ENCODE data around the gene SLC24A3.

GRCh38 chr20:19492116-19492515 lies 279.7 kb downstream of the SLC24A3 start:
- TF ChIP-seq, protein P1, sequence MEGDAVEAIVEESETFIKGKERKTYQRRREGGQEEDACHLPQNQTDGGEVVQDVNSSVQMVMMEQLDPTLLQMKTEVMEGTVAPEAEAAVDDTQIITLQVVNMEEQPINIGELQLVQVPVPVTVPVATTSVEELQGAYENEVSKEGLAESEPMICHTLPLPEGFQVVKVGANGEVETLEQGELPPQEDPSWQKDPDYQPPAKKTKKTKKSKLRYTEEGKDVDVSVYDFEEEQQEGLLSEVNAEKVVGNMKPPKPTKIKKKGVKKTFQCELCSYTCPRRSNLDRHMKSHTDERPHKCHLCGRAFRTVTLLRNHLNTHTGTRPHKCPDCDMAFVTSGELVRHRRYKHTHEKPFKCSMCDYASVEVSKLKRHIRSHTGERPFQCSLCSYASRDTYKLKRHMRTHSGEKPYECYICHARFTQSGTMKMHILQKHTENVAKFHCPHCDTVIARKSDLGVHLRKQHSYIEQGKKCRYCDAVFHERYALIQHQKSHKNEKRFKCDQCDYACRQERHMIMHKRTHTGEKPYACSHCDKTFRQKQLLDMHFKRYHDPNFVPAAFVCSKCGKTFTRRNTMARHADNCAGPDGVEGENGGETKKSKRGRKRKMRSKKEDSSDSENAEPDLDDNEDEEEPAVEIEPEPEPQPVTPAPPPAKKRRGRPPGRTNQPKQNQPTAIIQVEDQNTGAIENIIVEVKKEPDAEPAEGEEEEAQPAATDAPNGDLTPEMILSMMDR (conservative IDR thresholded peaks at IDR 0.05; ENCODE audit: low read length): no peak
- no peak for TF ChIP-seq EZH2phosphoT487 (IDR thresholded peaks at IDR 0.05; ENCODE audit: borderline replicate concordance, low read depth, low read length)

Measured in OCI-LY7 (cell line).